GM12873 (cell line): Measurements from ENCODE around the gene NDE1.

Experiments used
- TF ChIP-seq, protein P1 (sequence below): IDR thresholded peaks from 2 replicates; pipeline ENCODE4 v1.5.1; 2012; ENCODE audit warnings: low read depth, mild to moderate bottlenecking, moderate library complexity, low read length, control low read depth; ENCODE audit not compliant: insufficient read depth; ENCODE audit errors: missing control alignments

NDE1 gene

DNA sequence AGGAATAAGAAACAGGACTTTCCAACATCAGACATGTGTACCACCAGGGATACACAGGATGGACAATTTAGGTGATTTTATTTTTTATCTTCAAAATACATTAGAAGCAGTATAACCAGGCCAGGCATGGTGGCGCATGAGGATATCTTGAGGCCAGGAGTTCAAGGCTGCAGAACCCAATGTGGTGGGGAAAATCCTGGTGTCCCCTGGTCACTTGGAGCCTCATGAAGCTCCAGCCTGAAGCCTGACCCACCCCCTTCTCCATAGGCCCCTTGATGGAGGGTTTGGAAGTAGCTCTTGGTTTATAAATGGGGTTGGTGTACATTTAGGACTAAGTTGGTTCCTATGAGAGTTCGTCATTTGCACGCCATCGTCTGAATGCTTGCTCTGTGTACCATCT, 118.2 kb downstream of the NDE1 start:
- TF ChIP-seq, protein P1, sequence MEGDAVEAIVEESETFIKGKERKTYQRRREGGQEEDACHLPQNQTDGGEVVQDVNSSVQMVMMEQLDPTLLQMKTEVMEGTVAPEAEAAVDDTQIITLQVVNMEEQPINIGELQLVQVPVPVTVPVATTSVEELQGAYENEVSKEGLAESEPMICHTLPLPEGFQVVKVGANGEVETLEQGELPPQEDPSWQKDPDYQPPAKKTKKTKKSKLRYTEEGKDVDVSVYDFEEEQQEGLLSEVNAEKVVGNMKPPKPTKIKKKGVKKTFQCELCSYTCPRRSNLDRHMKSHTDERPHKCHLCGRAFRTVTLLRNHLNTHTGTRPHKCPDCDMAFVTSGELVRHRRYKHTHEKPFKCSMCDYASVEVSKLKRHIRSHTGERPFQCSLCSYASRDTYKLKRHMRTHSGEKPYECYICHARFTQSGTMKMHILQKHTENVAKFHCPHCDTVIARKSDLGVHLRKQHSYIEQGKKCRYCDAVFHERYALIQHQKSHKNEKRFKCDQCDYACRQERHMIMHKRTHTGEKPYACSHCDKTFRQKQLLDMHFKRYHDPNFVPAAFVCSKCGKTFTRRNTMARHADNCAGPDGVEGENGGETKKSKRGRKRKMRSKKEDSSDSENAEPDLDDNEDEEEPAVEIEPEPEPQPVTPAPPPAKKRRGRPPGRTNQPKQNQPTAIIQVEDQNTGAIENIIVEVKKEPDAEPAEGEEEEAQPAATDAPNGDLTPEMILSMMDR = no peak

DNA sequence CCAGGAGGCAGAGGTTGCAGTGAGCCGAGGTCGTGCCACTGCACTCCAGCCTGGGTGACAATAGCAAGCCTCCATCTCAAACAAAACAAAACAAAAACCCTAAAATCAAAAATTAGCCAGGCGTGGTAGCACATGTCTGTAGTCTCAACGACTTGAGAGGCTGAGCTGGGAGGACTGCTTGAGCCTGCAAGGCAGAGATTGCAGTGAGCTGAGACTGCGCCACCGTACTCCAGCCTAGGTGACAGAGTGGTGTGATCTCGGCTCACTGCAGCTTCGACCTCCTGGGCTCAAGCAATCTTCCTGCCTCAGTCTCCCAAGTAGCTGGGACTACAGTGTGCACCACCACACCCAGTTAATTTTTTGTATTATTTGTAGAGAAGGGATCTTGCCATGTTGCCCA, 119.2 kb downstream of the NDE1 start:
- TF ChIP-seq, protein P1 = no peak

DNA sequence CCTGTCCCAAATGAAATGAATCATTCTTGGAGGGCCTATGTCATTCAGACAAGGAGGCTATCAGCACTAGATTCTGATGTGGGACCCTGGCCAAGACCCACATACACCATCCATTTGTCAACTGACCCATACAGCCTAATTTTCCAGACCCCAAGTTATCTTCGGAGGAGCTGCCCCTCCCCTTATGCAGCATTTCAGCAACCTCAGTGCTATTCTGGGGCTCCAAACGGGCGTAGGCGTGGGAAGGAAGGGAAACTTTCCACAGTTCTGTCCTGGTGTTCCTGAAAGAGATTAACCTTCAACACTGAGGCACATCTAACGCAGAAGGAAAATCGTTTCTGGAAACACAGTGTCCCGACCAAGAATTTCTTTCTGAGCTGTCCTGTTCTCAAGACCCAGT, 120.1 kb downstream of the NDE1 start:
- TF ChIP-seq, protein P1 = no peak

DNA sequence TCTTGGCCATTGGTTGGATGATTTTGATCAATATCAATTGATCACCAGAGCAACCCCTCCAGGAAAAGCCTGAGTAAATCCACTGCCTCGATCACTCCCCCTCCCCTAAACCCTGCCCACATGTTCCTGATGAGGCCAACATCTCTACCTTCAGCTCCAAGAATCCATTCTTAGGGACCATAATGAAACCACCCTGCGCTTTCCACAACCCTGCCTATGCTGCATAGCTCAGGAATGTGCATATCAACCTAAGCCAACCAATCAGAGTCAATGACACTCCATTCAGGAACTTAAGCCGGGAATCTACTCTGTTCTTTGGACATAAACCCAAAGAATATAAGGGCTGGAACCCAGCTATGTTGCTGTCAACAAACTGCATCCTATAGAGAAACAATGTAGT, 120.5 kb downstream of the NDE1 start:
- TF ChIP-seq, protein P1 = no peak

DNA sequence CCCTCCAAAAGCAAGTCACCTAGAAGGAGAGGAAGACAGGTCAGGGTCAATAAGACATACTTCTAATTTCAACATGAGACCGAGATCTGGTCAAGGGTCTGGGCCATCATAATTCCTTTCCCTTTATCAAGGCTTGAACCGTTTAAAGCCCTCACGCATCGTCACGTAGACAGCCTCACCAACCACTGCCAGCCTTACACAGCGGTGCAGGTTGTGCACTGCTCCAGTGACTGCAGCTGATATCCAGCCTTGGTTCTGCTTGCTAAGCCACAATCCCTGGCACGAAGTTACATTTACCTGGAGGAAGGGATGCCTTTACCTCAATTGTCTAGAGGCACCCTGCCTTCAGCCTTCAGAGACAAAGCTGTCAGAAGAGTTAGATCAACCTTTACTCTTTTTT, 121.6 kb downstream of the NDE1 start:
- TF ChIP-seq, protein P1 = no peak

DNA sequence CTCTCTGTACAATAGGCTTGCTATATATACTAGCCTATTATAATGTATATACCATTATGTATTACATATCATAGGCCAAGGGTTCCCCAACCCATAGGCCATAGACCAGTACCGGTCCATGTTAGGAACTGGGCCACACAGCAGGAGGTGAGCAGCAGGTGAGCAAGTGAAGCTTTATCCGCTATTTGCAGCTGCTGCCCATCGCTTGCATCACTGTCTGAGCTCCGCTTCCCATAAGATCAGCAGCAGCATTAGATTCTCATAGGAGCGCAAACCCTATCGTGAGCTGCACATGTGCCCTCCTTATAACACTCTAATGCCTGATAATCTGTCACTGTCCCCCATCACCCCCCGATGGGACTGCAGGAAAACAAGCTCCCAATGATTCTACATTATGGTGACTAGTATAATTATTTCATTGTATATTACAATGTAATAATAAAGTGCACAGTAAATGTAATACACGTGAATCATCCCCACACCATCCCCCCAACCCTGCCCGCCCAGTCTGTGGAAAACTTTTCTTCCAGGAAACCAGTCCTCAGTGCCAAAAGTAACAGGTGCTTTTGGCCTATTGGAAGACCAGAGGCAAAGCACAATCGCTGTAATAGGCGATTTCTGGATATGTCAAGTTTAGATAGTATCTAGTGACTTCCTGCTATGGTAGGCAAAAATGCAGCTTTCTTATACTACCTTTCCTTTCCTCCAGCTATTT, 122.7 kb downstream of the NDE1 start:
- TF ChIP-seq, protein P1 = no peak

DNA sequence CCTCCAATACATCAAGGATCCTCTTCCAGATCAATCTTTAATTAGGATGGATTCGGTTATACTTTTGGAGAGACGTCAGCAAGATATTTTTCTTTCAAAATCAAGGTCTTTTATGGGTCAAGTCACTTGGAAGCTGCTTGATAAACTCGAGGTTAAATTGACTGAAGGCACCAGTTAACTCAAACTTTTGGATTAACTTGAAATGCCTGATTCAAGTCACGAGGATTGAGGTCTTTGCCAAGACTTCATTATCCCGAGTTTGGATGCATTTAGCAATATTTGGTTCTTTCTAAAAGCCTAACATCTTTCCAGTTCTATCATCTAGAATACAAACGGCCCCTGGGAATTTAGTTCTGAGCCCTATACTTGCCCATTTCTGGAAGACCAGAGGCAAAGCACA, 123.9 kb downstream of the NDE1 start:
- TF ChIP-seq, protein P1 = no peak
